Hematopoietic multipotent progenitor cell treated with erythropoietin and hydrocortisone succinate and interleukin-3 and kit ligand, for 6 days (in vitro differentiated cells): ENCODE results near the gene ANKRD17.
A peak's percentile ranks its signal among the peaks of the same experiment; 100 is the strongest.

ENCODE experiments used
- DNase-seq: peaks from one replicate; pipeline ENCODE4 v3.0.0-alpha.2; 2015

The ANKRD17 gene

GRCh38 chr4:73197220-73197619 is 61.4 kb downstream of the ANKRD17 start:
- no peak for DNase-seq

- DNase-seq, result no peak
Observed at GRCh38 chr4:73194064-73194463, 64.5 kb downstream of the ANKRD17 start.

- DNase-seq, result no peak
Observed at GRCh38 chr4:73193659-73194058, 64.9 kb downstream of the ANKRD17 start.

DNA sequence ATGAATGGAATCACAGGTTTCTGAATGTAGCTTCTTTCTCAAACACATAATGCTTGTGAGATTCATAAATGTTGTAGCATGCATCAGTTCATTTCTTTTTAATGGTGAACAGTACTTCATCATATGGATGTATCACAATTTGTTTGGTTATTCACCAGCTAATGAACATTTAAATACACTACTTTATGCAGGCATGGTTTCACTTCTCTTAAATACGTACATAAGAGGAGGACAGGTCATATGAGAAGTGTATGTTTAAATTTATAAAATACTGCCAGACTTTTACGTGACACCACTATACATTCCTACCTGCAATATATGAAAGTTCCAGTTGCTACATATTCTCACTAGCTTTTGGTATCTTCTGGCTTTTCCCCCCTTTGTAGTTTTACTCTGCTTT is 65.4 kb downstream of the ANKRD17 start:
- no peak for DNase-seq

GRCh38 chr4:73189274-73189810 is 69.3 kb downstream of the ANKRD17 start:
- DNase-seq, result no peak

GRCh38 chr4:73187325-73187724 is 71.3 kb downstream of the ANKRD17 start:
- peak; percentile 37 for DNase-seq

GRCh38 chr4:73185903-73186302 is 72.7 kb downstream of the ANKRD17 start:
- DNase-seq, result no peak

- DNase-seq, result peak; percentile 62
Observed at GRCh38 chr4:73181231-73181630, 77.4 kb downstream of the ANKRD17 start.

- DNase-seq, result no peak
Observed at GRCh38 chr4:73178389-73178788, 80.2 kb downstream of the ANKRD17 start.

- DNase-seq, result no peak
Observed at GRCh38 chr4:73172161-73172560, 86.4 kb downstream of the ANKRD17 start.

GRCh38 chr4:73170518-73171198 is 87.9 kb downstream of the ANKRD17 start:
- no peak for DNase-seq

GRCh38 chr4:73166212-73166611 is 92.4 kb downstream of the ANKRD17 start:
- no peak for DNase-seq

- DNase-seq, result no peak
Observed at GRCh38 chr4:73161527-73162185, 96.9 kb downstream of the ANKRD17 start.

GRCh38 chr4:73156394-73156793 is 102.2 kb downstream of the ANKRD17 start:
- DNase-seq, result no peak

DNA sequence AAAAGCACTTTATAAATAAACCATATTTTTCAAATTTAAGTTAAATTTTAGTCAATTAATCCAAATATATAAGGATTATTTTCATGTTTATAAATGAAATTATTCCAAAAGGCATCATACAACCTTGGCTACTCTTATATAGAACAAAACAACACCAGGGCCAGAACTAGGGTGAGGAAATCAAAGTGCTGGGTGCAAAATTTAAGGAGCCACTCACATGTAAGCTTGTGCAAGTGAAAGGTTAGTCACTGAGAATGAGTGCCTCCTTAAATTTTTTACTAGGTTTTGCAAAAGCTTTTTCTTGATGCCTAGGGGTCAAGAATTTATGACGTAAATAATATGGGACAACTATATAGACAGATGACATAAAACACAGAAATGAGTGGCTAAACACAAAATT is 105.7 kb downstream of the ANKRD17 start:
- DNase-seq, result no peak

- DNase-seq, result peak; percentile 23
Observed at GRCh38 chr4:73142995-73143547, 115.5 kb downstream of the ANKRD17 start.

DNA sequence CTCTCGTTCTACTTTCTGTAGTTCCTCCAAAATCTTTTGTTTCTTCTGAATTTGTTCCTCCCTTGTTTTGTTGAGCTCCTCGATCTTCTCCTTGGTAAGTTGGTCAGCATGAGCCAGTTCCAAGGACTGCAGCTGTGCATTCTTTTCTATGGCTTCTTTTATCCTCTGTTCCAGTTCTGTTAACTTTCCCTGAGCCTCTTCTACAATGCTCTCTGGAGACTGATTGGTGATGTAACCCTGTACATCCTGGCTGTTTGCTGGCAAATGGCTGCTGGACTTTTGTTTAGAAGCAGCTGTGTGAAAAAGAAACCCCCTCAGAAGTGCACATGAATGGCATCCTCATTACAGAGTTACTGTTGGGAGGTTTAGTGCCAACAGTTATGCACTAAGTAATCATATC is 118.6 kb downstream of the ANKRD17 start:
- no peak for DNase-seq

DNA sequence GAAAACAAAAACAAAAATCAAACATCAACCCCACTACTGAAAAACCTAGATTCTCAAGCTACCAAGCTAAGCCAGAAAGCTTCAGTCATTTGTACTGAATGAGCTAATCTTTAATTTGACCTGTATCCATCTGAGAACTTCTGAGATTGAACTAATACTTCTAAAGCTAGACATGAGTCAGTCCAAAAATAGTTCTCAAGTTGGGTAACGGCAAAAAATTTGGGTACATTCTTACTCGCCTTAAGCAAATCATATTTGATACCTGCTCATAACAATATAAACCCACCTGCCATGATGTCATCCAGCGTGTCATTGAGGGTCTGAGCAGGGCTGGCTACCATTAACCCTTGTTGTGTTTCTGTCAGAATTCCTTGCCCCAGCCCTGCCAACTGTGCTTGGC is 119.4 kb downstream of the ANKRD17 start:
- no peak for DNase-seq

DNA sequence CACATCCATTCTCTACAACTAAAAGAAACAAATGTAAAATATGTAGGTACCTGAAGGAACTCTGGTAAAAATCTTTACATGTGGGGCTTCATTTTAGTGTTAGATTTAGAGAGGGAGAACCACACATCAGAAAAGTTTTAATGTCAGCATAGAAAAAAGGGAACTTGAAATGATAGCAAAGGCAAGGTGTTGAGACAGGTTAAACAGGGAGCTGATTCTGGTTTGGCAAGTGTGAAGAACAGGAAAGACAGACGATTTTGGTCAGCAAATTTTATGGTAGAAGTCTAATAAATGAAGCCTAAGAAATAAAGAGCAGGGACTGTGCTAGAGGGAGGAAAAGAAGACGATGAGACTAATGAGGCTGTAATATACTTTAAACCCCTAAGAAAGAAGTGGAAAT is 121.5 kb downstream of the ANKRD17 start:
- no peak for DNase-seq

GRCh38 chr4:73133784-73134183 is 124.8 kb downstream of the ANKRD17 start:
- no peak for DNase-seq

DNA sequence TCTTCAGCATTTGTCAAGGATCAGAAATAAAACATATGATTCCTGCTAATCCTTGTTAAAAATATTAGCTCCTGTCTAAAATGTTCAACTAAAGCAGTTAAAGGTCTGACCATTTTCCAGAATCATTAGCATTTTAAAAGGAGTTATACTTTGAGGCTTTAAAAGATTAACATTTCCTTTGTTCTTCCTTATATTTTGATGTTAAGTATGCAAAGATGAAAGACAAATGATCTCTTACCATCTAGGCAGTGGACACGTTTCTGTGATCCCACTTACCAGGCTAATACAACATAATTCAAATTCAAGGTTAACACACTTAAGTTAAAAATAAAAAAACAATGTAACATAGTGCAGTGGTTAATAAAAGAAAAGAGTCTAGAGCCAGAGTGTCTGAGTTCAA is 127.3 kb downstream of the ANKRD17 start:
- DNase-seq, result no peak

GRCh38 chr4:73129319-73129718 is 129.3 kb downstream of the ANKRD17 start:
- DNase-seq, result no peak

GRCh38 chr4:73127839-73128453 is 130.7 kb downstream of the ANKRD17 start:
- peak; percentile 66 for DNase-seq

- DNase-seq, result no peak
Observed at GRCh38 chr4:73109493-73109892, 149.1 kb downstream of the ANKRD17 start.
